Upper lobe of left lung (tissue), 6 donors: Measurements from ENCODE around the gene ERG. TPM values are rescaled to one million over a fixed set of nuclear protein-coding genes. Genes with fewer than 3 reads are reported as not detected.

Source experiments
- ATAC-seq, 2 donors: fragments of 200-7000 bp; cut with Tn5 transposase; one replicate each; pipeline ENCODE4 v1.9.1; 2022; ENCODE audit warnings: mild to moderate bottlenecking in 2 of 2, moderate library complexity in 2 of 2; ENCODE audit not compliant: low FRiP score in 2 of 2
- DNase-seq, 2 donors: peaks; one replicate each; pipeline ENCODE4 v3.0.0-alpha.2; 2019 to 2020
- H3K27ac ChIP-seq, 4 donors: fragments of 200-600 bp; sonication (generic); one replicate each; pipeline ENCODE4 v1.5.1; 2016 to 2019
- H3K27me3 ChIP-seq, 4 donors: fragments of 200-600 bp; sonication (generic); one replicate each; pipeline ENCODE4 v1.5.1; 2017 to 2019
- H3K36me3 ChIP-seq, 4 donors: fragments of 200-600 bp; sonication (generic); one replicate each; pipeline ENCODE4 v1.5.1; 2016 to 2019
- H3K4me1 ChIP-seq, 4 donors: fragments of 200-600 bp; sonication (generic); one replicate each; pipeline ENCODE4 v1.5.1; 2018 to 2019
- H3K4me3 ChIP-seq, 4 donors: fragments of 200-600 bp; sonication (generic); one replicate each; pipeline ENCODE4 v1.5.1; 2017 to 2019; ENCODE audit warnings: mild to moderate bottlenecking in 2 of 4, moderate library complexity in 1 of 4
- H3K9me3 ChIP-seq, 4 donors: fragments of 200-600 bp; sonication (generic); one replicate each; pipeline ENCODE4 v1.5.1; 2018 to 2019
- CTCF ChIP-seq, 6 experiments: fragments of 450-650 bp in 4 of 6; fragments of 200-600 bp in 2 of 6; sonication (generic) in 2 of 6; IDR thresholded peaks; one replicate each; pipeline ENCODE4 v1.5.1; 2016 to 2019; ENCODE audit warnings: antibody characterized with exemption in 6 of 6
- EP300 ChIP-seq, 4 donors: sonication (generic); formaldehyde crosslinking; IDR thresholded peaks; one replicate each; pipeline ENCODE4 v1.5.1; 2017; ENCODE audit warnings: antibody characterized with exemption in 4 of 4, control low read depth in 2 of 4
- POLR2A ChIP-seq, 4 donors: fragments of 450-650 bp; IDR thresholded peaks; one replicate each; pipeline ENCODE4 v1.5.1; 2016 to 2017; ENCODE audit warnings: antibody characterized with exemption in 4 of 4, mild to moderate bottlenecking in 2 of 4
- POLR2AphosphoS5 ChIP-seq, 2 donors: sonication (generic); formaldehyde crosslinking; IDR thresholded peaks; one replicate each; pipeline ENCODE4 v1.5.1; 2017; ENCODE audit warnings: antibody characterized with exemption in 2 of 2
- WGBS, 2 donors: methylation state at CpG; one replicate each; pipeline ENCODE4 v1.1.5; 2017 to 2018; 5-methylcytosine and 5-hydroxymethylcytosine counted together
- total RNA-seq, 6 donors: library from RNA; depleted of rRNA in 4 of 6; stranded (reverse); fragments of >200 nt in 4 of 6; gene quantifications; one replicate each; pipeline versions ENCODE4 v1.1.0 to v1.2.1, GENCODE V29; 2016 to 2021
- donor health status: DM: no; HTN: no; CAD: no; lungs with moderate emphysema.
- donor health status: DM: no; HTN: yes; CAD: no; lungs with severe emphysema.

ERG gene
- total RNA-seq, 6 donors from 2014 or later, result 14.7 to 38.9 (median 18.1) TPM

GRCh38 chr21:38349111-38349746, 149.0 kb downstream of the ERG start:
- DNase-seq (no peak), ATAC-seq (peak in 1 of 2 donors; percentile 50)
- no peak overlapping the region for H3K4me3 ChIP-seq
- WGBS, 2 donors, result 59 to 64% methylated on average over 10 of the region's 10 CpGs
- H3K4me1 ChIP-seq, result peaks cover 14 to 32% (median 24%) of the 10 kb centered on the region in 4 donors
- no peaks in the 10 kb centered on the region for H3K36me3 ChIP-seq
- TF ChIP-seq CTCF (IDR thresholded peaks at IDR 0.05) (no peak), EP300 (IDR thresholded peaks at IDR 0.05) (no peak), POLR2A (IDR thresholded peaks at IDR 0.05) (no peak), POLR2AphosphoS5 (IDR thresholded peaks at IDR 0.05) (no peak)
- no peaks in the 10 kb centered on the region for H3K9me3 ChIP-seq
- no peaks in the 10 kb centered on the region for H3K27me3 ChIP-seq
- H3K27ac ChIP-seq, result peak overlapping the region in 1 of 4 donors; percentile 76

- no peaks in the 10 kb centered on the region for H3K36me3 ChIP-seq
- no peak for TF ChIP-seq POLR2AphosphoS5 (IDR thresholded peaks at IDR 0.05)
- TF ChIP-seq CTCF (IDR thresholded peaks at IDR 0.05), result no peak
- no peak for TF ChIP-seq POLR2A (IDR thresholded peaks at IDR 0.05)
- TF ChIP-seq EP300 (IDR thresholded peaks at IDR 0.05), result no peak
- H3K4me1 ChIP-seq, result peaks cover 17 to 35% (median 28%) of the 10 kb centered on the region in 4 donors
- no peaks in the 10 kb centered on the region for H3K9me3 ChIP-seq
- peak overlapping the region in 1 of 4 donors; percentile 48 for H3K27ac ChIP-seq
- ATAC-seq, result no peak
- no peaks in the 10 kb centered on the region for H3K27me3 ChIP-seq
- no peak for DNase-seq
- 64% methylated on average over 5 of the region's 5 CpGs for WGBS, 2 donors
- H3K4me3 ChIP-seq, result no peak overlapping the region
Observed at GRCh38 chr21:38346286-38346685, 152.0 kb downstream of the ERG start.

- Histone ChIP-seq H3K4me3 (no peak overlapping the region), H3K4me1 (peaks cover 16 to 21% (median 18%) of the 10 kb centered on the region in 4 donors), H3K27ac (peak overlapping the region; percentile 25 to 73 (median 58)), H3K27me3 (no peaks in the 10 kb centered on the region), H3K36me3 (no peaks in the 10 kb centered on the region), H3K9me3 (no peaks in the 10 kb centered on the region)
- peak; percentile 68 to 91 for ATAC-seq
- WGBS, 2 donors, result 30 to 35% methylated on average over 6 of the region's 6 CpGs
- DNase-seq, result peak in 1 of 2 donors; percentile 88
- TF ChIP-seq POLR2A (IDR thresholded peaks at IDR 0.05), result peak in 1 of 4 donors; percentile 39
- peak; percentile 56 to 83 for TF ChIP-seq POLR2AphosphoS5 (IDR thresholded peaks at IDR 0.05)
- no peak for TF ChIP-seq CTCF (IDR thresholded peaks at IDR 0.05)
- TF ChIP-seq EP300 (IDR thresholded peaks at IDR 0.05), result peak in 3 of 4 donors; percentile 51 to 92 (median 54)
Observed at GRCh38 chr21:38343691-38344090, 154.6 kb downstream of the ERG start.

- Histone ChIP-seq H3K9me3 (no peaks in the 10 kb centered on the region), H3K36me3 (no peaks in the 10 kb centered on the region), H3K4me1 (peaks cover 16 to 21% (median 18%) of the 10 kb centered on the region in 4 donors), H3K27ac (peak overlapping the region in 3 of 4 donors; percentile 19 to 73 (median 66)), H3K27me3 (no peaks in the 10 kb centered on the region), H3K4me3 (no peak overlapping the region)
- DNase-seq (no peak), ATAC-seq (no peak)
- TF ChIP-seq POLR2AphosphoS5 (IDR thresholded peaks at IDR 0.05) (no peak), CTCF (IDR thresholded peaks at IDR 0.05) (no peak), EP300 (IDR thresholded peaks at IDR 0.05) (no peak), POLR2A (IDR thresholded peaks at IDR 0.05) (no peak)
- 55 to 72% methylated on average over 1 of the region's 1 CpG for WGBS, 2 donors
Observed at GRCh38 chr21:38342739-38343138, 155.5 kb downstream of the ERG start.
